GM12878 (cell line): Measurements from ENCODE around the gene TAF11. TPM values are rescaled to one million over a fixed set of nuclear protein-coding genes. Genes with fewer than 3 reads are reported as not detected.

Experiments
- BHLHE40 ChIP-seq, 2 experiments: fragments of 450-650 bp in 1 of 2; IDR thresholded peaks; 2 replicates each; pipeline ENCODE4 v1.6.1; 2011 to 2017; ENCODE audit warnings: low read depth in 2 of 2, borderline replicate concordance in 1 of 2, improper control_type of control experiment in 1 of 2, low read length in 1 of 2, mild to moderate bottlenecking in 1 of 2
- CEBPZ ChIP-seq: fragments of 150-350 bp; IDR thresholded peaks from 2 replicates; pipeline ENCODE4 v1.6.1; 2016; ENCODE audit warnings: low read depth, low read length
- FOXK2 ChIP-seq: fragments of 450-650 bp; IDR thresholded peaks from 2 replicates; pipeline ENCODE4 v1.6.1; 2017; ENCODE audit warnings: mild to moderate bottlenecking, moderate library complexity
- HCFC1 ChIP-seq: fragments of 150-350 bp; IDR thresholded peaks from 2 replicates; pipeline ENCODE4 v1.6.1; 2014; ENCODE audit warnings: low read length
- IRF4 ChIP-seq: IDR thresholded peaks from 2 replicates; pipeline ENCODE4 v1.6.1; 2011; ENCODE audit warnings: low read depth, low read length
- NRF1 ChIP-seq: conservative IDR thresholded peaks from 2 replicates; pipeline ENCODE4 v1.6.1; 2011; ENCODE audit warnings: mild to moderate bottlenecking, low read depth, low read length, improper control_type of control experiment
- PML ChIP-seq: IDR thresholded peaks from 2 replicates; pipeline ENCODE4 v1.6.1; 2012; ENCODE audit warnings: low read length, inconsistent platforms
- PRDM15 ChIP-seq: fragments of 450-650 bp; formaldehyde crosslinking; IDR thresholded peaks from 2 replicates; pipeline ENCODE4 v1.4.0; 2020; ENCODE audit warnings: mild to moderate bottlenecking, moderate library complexity
- SMC3 ChIP-seq: IDR thresholded peaks from 2 replicates; pipeline ENCODE4 v1.6.1; 2011; ENCODE audit warnings: low read length, improper control_type of control experiment, borderline replicate concordance
- TARDBP ChIP-seq: IDR thresholded peaks from 2 replicates; pipeline ENCODE4 v1.6.1; 2016; ENCODE audit warnings: borderline replicate concordance
- TCF3 ChIP-seq: IDR thresholded peaks from 2 replicates; pipeline ENCODE4 v1.6.1; 2012; ENCODE audit warnings: low read depth, mild to moderate bottlenecking, low read length, borderline replicate concordance; ENCODE audit not compliant: insufficient read depth
- ZNF622 ChIP-seq: fragments of 450-650 bp; IDR thresholded peaks from 2 replicates; pipeline ENCODE4 v1.6.1; 2017; ENCODE audit warnings: mild to moderate bottlenecking, inconsistent platforms
- ZZZ3 ChIP-seq: IDR thresholded peaks from 2 replicates; pipeline ENCODE4 v1.6.1; 2011; ENCODE audit warnings: low read depth; ENCODE audit not compliant: control insufficient read depth, insufficient read length
- polyA plus RNA-seq, 11 experiments: library from polyadenylated mRNA; depleted of rRNA in 4 of 11; unstranded in 6 of 11; stranded (reverse) in 5 of 11; fragments of >200 nt; fragmentation: Nextera tagmentation in 4 of 11; fragmentation: Illumina TruSeq in 1 of 11; extraction: Ambion mirVana in 4 of 11; extraction: Trizol in 1 of 11; gene quantifications; 1 replicate in 1 of 11; 2 replicates in 10 of 11; pipeline versions ENCODE4 v1.2.1 to v1.2.3, GENCODE V29; 2011 to 2016; ENCODE audit warnings: inconsistent platforms in 2 of 11, missing spikeins in 2 of 11, low read depth in 1 of 11
- total RNA-seq, 4 experiments: library from RNA; depleted of rRNA in 3 of 4; stranded (reverse); fragments of >200 nt in 3 of 4; fragmentation: Illumina TruSeq in 1 of 4; extraction: Trizol in 1 of 4; gene quantifications; 2 replicates each; pipeline versions ENCODE4 v1.2.1 to v1.2.3, GENCODE V29; 2013 to 2021
- TF ChIP-seq, protein P1 (sequence below): fragments of 450-650 bp; IDR thresholded peaks from 2 replicates; pipeline ENCODE4 v1.6.1; 2018; ENCODE audit warnings: borderline replicate concordance, mild to moderate bottlenecking; ENCODE audit not compliant: partially characterized antibody
- TF ChIP-seq, protein P2 (sequence below): IDR thresholded peaks from 2 replicates; pipeline ENCODE4 v1.6.1; 2012; ENCODE audit warnings: low read depth, low read length, improper control_type of control experiment
- TF ChIP-seq, protein P3 (sequence below): IDR thresholded peaks from 2 replicates; pipeline ENCODE4 v1.6.1; 2012; ENCODE audit warnings: low read length, inconsistent platforms

TAF11 gene
- total and polyA plus RNA-seq, 10 of the 15 experiments (the other 5 are each of a cell fraction or from before 2014, with no cell fraction given): 24.6 to 59.2 (median 32.0) TPM

DNA sequence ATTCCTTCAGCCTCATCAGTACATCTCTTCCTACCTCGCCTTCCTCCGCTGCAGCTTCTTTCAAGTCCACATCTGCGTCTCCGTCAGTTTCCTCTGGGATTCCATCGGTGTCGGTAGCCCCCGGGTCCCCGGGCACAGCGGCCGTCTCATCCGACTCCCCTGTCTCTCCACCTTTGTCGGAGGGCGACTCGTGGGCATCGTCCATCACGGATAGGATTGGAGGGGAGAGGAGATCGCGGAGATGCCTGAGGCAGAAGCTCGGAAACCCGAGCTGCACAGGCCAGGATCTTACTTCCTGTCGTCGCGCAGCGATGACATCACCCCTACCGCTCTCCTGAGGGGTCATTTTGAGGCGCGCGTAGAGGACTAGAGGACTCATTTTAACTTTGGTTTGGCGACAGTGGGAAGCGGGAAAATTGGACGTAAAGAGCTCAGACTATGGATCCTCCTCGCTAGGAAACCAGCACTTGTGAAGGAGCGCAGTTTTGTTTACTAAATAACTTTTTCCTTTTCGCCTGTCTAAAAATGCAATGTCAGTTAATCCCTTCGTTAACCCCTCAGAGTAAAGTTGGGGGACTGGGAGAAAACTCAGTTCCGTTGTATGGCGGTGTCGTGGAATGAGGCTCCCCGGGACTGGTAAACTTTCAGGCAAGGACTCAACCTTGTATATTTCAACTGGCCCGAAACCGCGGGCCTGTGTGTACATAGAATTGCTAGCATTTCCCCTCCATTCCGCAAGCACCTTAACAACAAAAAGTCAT, at the start of gene TAF11 (continued):
- TF ChIP-seq CEBPZ (no peak), TARDBP (no peak), ZZZ3 (no peak), ZNF622 (no peak), BHLHE40 (IDR thresholded peaks at IDR 0.05; ENCODE audit: borderline replicate concordance in 1 of 2, low read depth in 2 of 2, low read length in 1 of 2) (peak; percentile 40 to 46; a peak in 1 of 4 replicates), HCFC1 (peak; percentile 83), TCF3 (no peak), PRDM15 (CRISPR knock-in tag) (no peak), SMC3 (peak; percentile 30; the same call in 1 of the 2 replicates), IRF4 (0 out of 2 replicates have a peak, but pooled peaks have one; percentile 39), PML (peak; percentile 83; the same call in 1 of the 2 replicates), NRF1 (no peak), FOXK2 (no peak)
- TF ChIP-seq, protein P1, sequence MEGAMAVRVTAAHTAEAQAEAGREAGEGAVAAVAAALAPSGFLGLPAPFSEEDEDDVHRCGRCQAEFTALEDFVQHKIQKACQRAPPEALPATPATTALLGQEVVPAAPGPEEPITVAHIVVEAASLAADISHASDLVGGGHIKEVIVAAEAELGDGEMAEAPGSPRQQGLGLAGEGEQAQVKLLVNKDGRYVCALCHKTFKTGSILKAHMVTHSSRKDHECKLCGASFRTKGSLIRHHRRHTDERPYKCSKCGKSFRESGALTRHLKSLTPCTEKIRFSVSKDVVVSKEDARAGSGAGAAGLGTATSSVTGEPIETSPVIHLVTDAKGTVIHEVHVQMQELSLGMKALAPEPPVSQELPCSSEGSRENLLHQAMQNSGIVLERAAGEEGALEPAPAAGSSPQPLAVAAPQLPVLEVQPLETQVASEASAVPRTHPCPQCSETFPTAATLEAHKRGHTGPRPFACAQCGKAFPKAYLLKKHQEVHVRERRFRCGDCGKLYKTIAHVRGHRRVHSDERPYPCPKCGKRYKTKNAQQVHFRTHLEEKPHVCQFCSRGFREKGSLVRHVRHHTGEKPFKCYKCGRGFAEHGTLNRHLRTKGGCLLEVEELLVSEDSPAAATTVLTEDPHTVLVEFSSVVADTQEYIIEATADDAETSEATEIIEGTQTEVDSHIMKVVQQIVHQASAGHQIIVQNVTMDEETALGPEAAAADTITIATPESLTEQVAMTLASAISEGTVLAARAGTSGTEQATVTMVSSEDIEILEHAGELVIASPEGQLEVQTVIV: peak; percentile 40
- TF ChIP-seq, protein P2, sequence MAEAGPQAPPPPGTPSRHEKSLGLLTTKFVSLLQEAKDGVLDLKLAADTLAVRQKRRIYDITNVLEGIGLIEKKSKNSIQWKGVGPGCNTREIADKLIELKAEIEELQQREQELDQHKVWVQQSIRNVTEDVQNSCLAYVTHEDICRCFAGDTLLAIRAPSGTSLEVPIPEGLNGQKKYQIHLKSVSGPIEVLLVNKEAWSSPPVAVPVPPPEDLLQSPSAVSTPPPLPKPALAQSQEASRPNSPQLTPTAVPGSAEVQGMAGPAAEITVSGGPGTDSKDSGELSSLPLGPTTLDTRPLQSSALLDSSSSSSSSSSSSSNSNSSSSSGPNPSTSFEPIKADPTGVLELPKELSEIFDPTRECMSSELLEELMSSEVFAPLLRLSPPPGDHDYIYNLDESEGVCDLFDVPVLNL: peak; percentile 80
- TF ChIP-seq, protein P3, sequence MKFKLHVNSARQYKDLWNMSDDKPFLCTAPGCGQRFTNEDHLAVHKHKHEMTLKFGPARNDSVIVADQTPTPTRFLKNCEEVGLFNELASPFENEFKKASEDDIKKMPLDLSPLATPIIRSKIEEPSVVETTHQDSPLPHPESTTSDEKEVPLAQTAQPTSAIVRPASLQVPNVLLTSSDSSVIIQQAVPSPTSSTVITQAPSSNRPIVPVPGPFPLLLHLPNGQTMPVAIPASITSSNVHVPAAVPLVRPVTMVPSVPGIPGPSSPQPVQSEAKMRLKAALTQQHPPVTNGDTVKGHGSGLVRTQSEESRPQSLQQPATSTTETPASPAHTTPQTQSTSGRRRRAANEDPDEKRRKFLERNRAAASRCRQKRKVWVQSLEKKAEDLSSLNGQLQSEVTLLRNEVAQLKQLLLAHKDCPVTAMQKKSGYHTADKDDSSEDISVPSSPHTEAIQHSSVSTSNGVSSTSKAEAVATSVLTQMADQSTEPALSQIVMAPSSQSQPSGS: peak; percentile 67; the same call in 1 of the 2 replicates
